GM18505 (cell line): ENCODE results near the gene BIK.

Source experiments
- ATAC-seq: cut with Tn5 transposase; IDR thresholded peaks from one replicate; pipeline ENCODE4 v1.9.1; 2021; ENCODE audit not compliant: unreplicated experiment
- POLR2A ChIP-seq: IDR thresholded peaks from 4 replicates; pipeline ENCODE4 v1.6.1; 2011; ENCODE audit warnings: borderline replicate concordance; ENCODE audit not compliant: insufficient read depth, insufficient read length; ENCODE audit errors: extremely low read depth

The BIK gene

DNA sequence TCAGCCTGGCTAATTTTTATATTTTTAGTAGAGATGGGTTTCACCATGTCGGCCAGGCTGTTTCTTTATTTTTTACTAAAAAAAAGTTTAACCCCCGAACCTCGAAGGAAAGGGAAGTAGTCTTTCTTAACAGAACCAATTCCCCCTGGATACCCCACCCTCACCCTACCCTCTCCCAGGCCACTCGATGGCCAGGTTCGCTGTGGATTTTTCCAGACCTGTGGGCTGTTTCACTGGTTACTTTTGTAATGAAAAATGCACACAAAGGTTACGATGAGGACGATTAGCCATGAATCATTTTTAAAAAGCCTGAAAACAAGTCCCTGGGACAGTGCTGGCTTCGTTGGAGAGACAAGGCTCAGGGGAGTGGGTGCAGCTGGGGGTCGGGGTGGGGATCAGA, 43.3 kb downstream of the BIK start:
- ATAC-seq = no peak
- TF ChIP-seq POLR2A = no peak

DNA sequence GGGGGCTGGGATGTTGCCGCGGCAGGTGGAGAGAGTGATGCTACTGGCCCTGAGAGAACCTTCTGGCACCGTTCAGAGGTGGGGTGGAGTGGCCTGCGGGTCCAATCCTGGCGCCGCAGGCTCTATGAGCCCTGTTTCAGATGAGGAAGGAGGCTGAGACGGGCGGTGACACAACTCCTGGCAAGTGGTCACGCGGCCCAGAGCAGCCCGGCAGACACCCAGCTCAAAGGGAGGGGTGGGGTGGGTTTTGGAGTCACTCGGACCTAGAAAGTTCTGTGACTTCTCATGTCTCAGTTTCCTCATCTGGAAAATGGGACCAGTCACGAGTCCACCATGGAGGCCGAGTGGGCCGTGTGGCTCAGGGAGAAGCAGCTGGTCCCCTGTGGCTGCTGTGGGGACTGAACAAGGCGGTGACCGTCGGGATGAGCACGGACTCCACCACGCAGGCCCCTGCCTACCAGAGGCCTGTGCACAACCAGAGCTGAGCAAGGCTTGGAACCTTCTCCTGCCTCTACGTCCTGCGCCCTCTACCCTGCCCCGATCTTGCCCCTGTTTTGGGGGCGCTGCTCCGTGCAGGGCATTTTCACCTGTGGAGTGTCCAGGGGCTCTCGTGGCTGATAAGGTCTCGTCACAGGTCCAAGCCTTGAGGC, 44.5 kb downstream of the BIK start:
- ATAC-seq = no peak

DNA sequence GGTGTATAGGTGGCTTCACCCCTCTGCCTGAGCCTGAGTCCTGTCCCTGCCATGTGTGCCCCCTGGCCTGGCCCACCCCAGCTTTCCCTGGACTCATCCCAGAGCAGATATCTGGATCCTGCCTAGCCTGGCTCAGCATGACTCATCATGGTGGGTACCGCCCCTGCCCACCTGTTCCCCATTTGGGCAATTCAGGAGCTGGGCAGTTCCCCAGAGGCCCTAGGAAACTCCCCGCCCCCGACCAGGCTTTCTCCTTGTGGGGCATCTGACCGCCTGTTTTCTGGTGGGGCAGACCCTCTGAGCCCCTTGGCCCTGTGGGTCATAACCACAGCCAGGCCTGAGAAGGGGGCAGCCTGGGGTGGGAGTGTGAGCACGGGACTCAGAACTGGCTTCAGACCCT, 45.2 kb downstream of the BIK start:
- ATAC-seq = no peak
- TF ChIP-seq POLR2A = no peak

More for the DNA sequence above, 44.5 kb downstream of the BIK start:
- no peak for TF ChIP-seq POLR2A

DNA sequence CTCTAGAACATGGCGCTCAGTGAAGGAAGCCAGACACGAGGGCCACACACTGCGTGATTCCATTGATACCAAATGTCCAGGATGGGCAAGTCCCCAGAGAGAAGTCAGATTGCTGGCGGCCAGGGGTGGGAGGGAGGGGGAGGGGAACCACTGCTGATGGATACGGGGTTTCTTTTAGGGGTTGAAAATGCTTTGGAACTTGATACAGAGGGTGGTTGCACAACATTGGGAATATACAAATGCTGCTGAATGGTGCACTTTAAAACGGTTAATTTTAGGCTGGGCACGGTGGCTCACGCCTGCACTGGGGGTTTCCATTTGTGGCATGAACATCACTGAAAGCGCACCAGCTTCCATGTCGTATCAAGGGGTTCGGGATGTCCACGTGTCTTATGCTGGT, 45.9 kb downstream of the BIK start:
- TF ChIP-seq POLR2A = no peak
- ATAC-seq = no peak

DNA sequence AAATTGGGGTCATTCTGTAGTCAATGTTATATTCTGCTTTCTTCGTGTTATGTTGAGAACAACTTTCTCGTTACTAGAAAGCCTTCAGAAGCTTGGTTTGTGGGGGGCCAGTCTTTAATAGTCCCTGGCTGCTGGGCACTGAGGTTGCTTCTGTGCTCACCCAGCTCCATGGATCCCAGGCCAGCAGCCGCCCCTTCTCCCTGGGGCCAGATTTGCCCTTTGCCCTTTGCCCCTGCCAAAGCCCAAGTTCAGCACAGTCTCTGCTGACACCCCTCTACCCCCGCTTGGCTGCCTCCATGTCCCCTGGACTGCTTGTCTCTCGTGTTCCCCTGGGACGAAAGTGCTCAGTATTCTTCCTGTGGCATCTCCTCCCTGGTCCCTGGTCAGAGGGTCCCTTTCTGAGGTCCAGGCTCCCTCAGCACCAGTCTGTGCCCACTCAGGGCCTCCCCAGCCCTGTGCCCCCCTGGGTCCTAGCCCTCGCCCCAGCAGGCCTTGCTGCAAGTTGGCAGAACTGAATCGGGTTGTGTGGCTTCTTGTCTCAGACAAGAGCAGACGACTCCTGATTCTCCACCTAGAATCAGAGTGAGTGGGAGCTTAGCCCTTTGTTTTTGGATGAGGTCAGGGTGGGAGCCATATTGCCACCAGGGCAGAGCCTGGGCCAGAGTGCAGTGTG, 47.5 kb downstream of the BIK start:
- ATAC-seq = no peak
- no peak for TF ChIP-seq POLR2A

DNA sequence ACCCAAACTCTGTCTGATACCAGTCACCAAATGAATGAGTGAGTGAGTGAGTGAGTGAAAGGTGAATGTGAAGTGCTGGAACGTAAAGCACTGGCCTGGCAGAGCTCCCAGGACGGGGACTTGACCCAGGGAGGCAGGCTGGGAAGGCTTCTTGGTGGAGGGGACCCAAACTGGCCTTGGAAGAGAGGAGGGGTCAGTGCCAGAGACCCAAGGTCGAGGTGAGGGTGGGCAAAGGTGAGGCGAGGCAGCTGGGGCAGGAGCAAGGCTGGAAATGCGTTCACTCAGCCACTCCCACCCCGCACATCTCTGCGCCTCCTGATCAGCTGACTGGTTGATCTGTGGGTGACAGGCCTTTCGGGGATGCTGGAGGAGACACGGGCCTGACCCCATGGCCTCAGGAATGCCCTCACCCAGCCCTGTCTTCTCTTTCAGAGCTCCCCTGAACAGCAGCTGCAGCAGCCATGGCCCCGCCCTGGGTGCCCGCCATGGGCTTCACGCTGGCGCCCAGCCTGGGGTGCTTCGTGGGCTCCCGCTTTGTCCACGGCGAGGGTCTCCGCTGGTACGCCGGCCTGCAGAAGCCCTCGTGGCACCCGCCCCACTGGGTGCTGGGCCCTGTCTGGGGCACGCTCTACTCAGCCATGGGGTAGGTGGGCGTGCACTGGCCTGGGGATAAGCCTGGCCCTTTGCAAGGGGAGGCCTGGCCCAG, 48.4 kb downstream of the BIK start:
- TF ChIP-seq POLR2A = no peak
- no peak for ATAC-seq

DNA sequence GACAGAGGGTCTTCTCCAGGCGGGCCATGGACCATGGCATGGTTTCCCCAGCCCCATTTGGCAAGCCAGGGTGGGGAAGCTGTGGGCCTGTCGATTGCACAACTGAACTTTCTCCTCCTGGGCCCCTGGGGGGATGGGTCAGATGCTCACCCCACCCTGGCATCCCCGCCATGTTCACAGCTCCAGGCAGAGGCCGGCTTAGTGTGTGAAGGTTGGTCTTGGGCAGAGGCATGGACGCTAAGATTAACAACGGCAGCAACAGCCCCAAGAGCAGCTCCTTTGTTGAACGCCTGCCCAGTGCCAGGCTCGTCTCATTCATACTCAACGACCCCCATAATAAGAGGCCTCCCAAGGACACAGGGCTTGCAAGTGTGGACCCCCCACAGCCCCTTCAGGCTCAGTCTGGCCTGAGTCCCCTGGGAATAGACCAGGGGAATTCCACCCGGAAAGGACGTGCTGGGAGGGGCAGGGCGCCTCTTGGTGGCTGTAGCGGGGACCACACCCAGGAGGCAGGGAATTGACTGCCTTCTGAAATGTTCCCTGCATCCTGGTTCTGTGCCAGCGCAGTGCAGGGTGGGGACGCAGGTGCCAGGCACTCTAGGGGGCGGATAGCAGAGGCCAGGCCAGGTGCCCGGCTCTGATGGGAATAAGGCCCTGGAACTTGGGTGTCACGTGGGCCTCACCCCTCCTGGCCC, 49.1 kb downstream of the BIK start:
- no peak for ATAC-seq
- TF ChIP-seq POLR2A = no peak

DNA sequence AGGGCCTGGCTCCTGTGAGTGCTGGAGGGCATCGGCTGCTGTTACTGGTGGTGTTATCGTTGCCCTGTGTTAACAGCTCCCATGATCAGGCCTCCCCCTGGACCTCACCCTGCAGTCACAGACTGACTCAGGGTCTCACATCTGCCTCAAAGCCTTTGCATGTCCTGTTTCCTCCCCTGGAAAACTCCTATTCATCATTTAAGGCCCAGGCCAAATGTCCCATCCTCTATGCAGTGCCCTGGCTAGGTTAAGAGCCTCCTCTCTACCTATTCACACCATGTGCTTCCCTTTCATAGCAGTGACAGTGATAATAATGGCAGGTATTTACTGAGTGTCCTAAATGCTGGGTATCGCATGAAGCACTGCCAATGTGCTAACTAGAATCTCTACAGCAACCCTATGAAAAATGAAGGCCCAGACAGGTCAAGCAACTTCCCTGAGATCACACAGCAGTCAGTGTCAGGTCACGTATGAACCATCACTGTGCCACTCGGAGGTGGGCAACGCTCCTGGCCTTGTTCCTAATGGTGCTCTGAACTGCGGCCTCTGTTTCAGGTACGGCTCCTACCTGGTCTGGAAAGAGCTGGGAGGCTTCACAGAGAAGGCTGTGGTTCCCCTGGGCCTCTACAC, 50.1 kb downstream of the BIK start:
- no peak for TF ChIP-seq POLR2A
- ATAC-seq = no peak

DNA sequence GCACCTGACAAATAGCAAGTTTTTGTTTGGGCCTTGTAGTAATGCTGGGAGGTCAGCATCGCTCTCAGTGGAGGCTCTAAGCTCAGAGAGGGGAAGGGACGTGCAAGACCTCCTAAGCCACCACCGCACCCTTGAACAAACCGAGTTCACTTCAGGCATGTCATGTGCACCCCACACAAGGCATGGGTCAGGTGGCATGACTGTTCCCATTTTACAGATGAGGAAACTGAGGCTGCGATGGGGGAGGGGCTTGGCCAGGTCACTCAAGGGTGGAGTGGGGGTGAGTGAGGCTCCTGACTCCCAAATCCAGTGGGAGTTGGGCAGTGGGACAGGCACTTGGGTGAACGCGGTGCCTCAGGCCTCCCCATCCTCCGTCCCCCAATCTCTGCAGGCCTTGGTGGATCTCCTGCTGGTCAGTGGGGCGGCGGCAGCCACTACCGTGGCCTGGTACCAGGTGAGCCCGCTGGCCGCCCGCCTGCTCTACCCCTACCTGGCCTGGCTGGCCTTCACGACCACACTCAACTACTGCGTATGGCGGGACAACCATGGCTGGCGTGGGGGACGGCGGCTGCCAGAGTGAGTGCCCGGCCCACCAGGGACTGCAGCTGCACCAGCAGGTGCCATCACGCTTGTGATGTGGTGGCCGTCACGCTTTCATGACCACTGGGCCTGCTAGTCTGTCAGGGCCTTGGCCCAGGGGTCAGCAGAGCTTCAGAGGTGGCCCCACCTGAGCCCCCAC, 52.0 kb downstream of the BIK start:
- no peak for ATAC-seq
- TF ChIP-seq POLR2A = no peak

DNA sequence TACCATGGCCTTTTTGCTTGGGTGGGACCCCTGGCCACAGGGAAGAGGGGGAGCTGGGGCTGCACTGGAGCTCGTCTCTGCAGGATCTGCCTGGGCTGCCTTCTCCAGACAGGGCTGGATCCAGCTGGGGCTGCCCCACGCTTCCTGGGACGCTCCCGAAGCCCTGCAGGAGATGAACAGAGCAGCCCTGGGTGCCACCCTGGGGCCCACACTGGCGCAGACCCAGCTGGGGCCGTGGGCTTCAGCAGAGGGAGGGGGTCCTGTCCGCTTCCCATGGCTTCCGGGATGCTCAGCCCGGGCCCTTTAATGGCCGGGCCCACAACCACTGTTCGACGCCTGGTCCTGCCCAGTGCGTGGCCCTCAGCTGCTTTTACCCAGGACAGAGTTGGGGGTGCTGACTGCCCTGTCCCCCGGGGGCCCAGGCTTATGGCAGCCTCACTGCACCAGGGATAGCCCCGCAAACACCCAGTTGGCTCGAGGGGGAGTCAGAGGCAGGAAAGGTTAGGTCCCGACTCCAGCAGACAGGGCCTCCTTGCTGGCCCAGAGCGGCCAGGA, 52.8 kb downstream of the BIK start:
- ATAC-seq = no peak
- TF ChIP-seq POLR2A = no peak

DNA sequence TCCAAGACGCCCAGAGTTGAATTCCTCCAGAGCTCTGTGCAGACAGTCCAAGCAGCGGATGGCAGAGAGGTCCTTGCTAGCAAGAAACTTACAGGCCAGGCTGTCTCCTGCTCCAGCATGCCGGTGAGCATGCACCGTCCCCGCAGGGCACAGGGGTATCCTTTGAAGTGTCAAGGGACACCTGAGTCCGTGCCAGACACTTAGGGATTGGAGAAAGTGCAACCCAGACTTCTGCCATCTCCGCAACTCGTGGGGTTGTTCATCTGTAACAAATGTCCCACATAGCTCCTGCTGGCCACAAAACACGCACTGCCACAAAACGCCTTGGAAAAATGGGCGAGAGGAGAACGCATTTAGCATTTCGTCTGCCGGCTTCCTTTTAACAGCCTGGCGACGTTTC, 54.1 kb downstream of the BIK start:
- TF ChIP-seq POLR2A = no peak
- ATAC-seq = no peak
